HG03025 (cell line): ENCODE results near the gene DOCK11.
"Not testable (repeated sequence)": the region's sequence is repeated elsewhere in the genome, so short reads cannot be mapped to it uniquely, and the experiment has no call there.

ENCODE experiments used
- ATAC-seq: cut with Tn5 transposase; IDR thresholded peaks from one replicate; pipeline ENCODE4 v1.9.1; 2021; ENCODE audit warnings: mild to moderate bottlenecking, moderate library complexity; ENCODE audit not compliant: unreplicated experiment, low FRiP score

The DOCK11 gene

GRCh38 chrX:118564498-118564897 is 68.9 kb downstream of the DOCK11 start:
- no peak for ATAC-seq

GRCh38 chrX:118565853-118566252 is 70.2 kb downstream of the DOCK11 start:
- no peak for ATAC-seq

- ATAC-seq: no peak
Observed at GRCh38 chrX:118566359-118566758, 70.7 kb downstream of the DOCK11 start.

- ATAC-seq: no peak
Observed at GRCh38 chrX:118569676-118570075, 74.1 kb downstream of the DOCK11 start.

- ATAC-seq: no peak
Observed at GRCh38 chrX:118570209-118570608, 74.6 kb downstream of the DOCK11 start.

GRCh38 chrX:118571836-118572235 is 76.2 kb downstream of the DOCK11 start:
- no peak for ATAC-seq

- ATAC-seq: no peak
Observed at GRCh38 chrX:118574666-118575065, 79.1 kb downstream of the DOCK11 start.

- ATAC-seq: no peak
Observed at GRCh38 chrX:118577041-118577440, 81.4 kb downstream of the DOCK11 start.

GRCh38 chrX:118579417-118579816 is 83.8 kb downstream of the DOCK11 start:
- ATAC-seq: no peak

GRCh38 chrX:118582926-118583325 is 87.3 kb downstream of the DOCK11 start:
- not testable (repeated sequence) for ATAC-seq

- no peak for ATAC-seq
Observed at GRCh38 chrX:118583781-118584180, 88.2 kb downstream of the DOCK11 start.

- no peak for ATAC-seq
Observed at GRCh38 chrX:118585296-118585695, 89.7 kb downstream of the DOCK11 start.

GRCh38 chrX:118586206-118586605 is 90.6 kb downstream of the DOCK11 start:
- ATAC-seq: not testable (repeated sequence)

GRCh38 chrX:118588715-118589114 is 93.1 kb downstream of the DOCK11 start:
- ATAC-seq: no peak

GRCh38 chrX:118589227-118589626 is 93.6 kb downstream of the DOCK11 start:
- no peak for ATAC-seq

- ATAC-seq: no peak
Observed at GRCh38 chrX:118593407-118593806, 97.8 kb downstream of the DOCK11 start.

- ATAC-seq: no peak
Observed at GRCh38 chrX:118594697-118595420, 99.2 kb downstream of the DOCK11 start.

GRCh38 chrX:118595501-118596042 is 100.0 kb downstream of the DOCK11 start:
- ATAC-seq: no peak

- no peak for ATAC-seq
Observed at GRCh38 chrX:118596390-118596789, 100.8 kb downstream of the DOCK11 start.

GRCh38 chrX:118603981-118604380 is 108.4 kb downstream of the DOCK11 start:
- ATAC-seq: no peak

- no peak for ATAC-seq
Observed at GRCh38 chrX:118612290-118612689, 116.7 kb downstream of the DOCK11 start.

GRCh38 chrX:118614150-118614549 is 118.5 kb downstream of the DOCK11 start:
- ATAC-seq: no peak
